Endothelial cell (in vitro differentiated cells): ENCODE measurements around the gene SMIM35. TPM values are rescaled to one million over a fixed set of nuclear protein-coding genes. Genes with fewer than 3 reads are reported as not detected.

ENCODE experiments used
- DNase-seq: peaks from one replicate; pipeline ENCODE4 v3.0.0; 2021; ENCODE audit warnings: low spot score
- H3K27ac Mint-ChIP-seq: one replicate; pipeline ENCODE4 v1.8.0; 2021; ENCODE audit warnings: mixed read lengths, inconsistent platforms; ENCODE audit not compliant: unreplicated experiment
- H3K27me3 Mint-ChIP-seq: one replicate; pipeline ENCODE4 v1.8.0; 2021; ENCODE audit warnings: mild to moderate bottlenecking, moderate library complexity, mixed read lengths, inconsistent platforms; ENCODE audit not compliant: unreplicated experiment
- H3K36me3 Mint-ChIP-seq: one replicate; pipeline ENCODE4 v1.8.0; 2021; ENCODE audit warnings: mild to moderate bottlenecking, low read depth, mixed read lengths, inconsistent platforms; ENCODE audit not compliant: unreplicated experiment
- H3K4me1 Mint-ChIP-seq: one replicate; pipeline ENCODE4 v1.8.0; 2021; ENCODE audit warnings: mild to moderate bottlenecking, mixed read lengths, inconsistent platforms; ENCODE audit not compliant: unreplicated experiment
- H3K4me3 Mint-ChIP-seq: one replicate; pipeline ENCODE4 v1.8.0; 2021; ENCODE audit warnings: mild to moderate bottlenecking, mixed read lengths, inconsistent platforms; ENCODE audit not compliant: unreplicated experiment
- H3K9me3 Mint-ChIP-seq: one replicate; pipeline ENCODE4 v1.8.0; 2021; ENCODE audit warnings: mixed read lengths, inconsistent platforms; ENCODE audit not compliant: unreplicated experiment
- total RNA-seq: library from RNA; stranded (reverse); fragmentation: NEBNext Ultra II Directional; extraction: Animal tissue kit (Norgen Biotek cat#: 25700); gene quantifications from one replicate; pipeline ENCODE4 v1.2.1, GENCODE V29; 2021; ENCODE audit not compliant: unreplicated experiment
- TF ChIP-seq, protein P1 (sequence below): fragments of 200-600 bp; sonication (generic); IDR thresholded peaks from one replicate; pipeline ENCODE4 v1.5.0; 2021; ENCODE audit warnings: antibody characterized with exemption; ENCODE audit not compliant: unreplicated experiment

SMIM35 gene
- total RNA-seq, 1 donor from 2014 or later = not detected

DNA sequence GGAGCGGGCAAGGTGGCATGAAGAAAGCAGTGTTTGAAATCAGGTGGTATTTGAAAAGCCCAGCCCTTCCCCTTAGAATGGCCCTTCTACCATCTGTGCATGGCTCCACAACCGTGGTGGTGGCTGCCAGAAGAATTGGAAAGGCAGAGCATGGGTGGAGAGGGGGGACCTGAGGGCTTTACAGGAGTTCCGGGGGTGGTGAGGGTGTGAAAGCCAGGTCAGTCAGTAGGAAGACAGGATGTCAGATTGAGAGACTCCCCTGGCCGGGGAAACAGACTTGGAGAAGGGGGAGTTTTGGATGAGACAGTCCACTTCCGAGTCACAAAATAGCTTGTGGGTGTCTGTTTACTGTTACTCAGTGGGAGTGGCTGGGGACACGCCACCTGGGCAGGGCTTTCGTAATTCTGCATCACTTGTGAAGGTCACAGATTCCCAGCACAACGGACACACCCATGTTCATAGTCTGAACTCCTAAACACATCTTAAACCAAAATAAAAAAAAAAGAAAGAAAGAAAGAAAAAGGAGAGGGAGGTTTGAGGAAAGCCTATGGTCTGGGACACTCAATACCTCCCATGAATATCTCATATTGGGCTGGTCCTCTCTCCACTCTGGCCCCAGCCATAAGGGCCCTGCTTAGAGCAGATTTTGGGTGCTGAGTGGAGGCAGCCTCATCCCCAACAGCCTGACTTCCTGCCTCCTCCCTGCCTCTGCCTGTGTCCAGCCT lies 24.4 kb upstream of the SMIM35 start:
- H3K4me3 Mint-ChIP-seq = no peak overlapping the region
- H3K27ac Mint-ChIP-seq = no peak overlapping the region
- H3K4me1 Mint-ChIP-seq = no peaks in the 10 kb centered on the region
- no peaks in the 10 kb centered on the region for H3K9me3 Mint-ChIP-seq
- no peaks in the 10 kb centered on the region for H3K36me3 Mint-ChIP-seq
- H3K27me3 Mint-ChIP-seq = peaks cover 14% of the 10 kb centered on the region
- DNase-seq = no peak
- TF ChIP-seq, protein P1, sequence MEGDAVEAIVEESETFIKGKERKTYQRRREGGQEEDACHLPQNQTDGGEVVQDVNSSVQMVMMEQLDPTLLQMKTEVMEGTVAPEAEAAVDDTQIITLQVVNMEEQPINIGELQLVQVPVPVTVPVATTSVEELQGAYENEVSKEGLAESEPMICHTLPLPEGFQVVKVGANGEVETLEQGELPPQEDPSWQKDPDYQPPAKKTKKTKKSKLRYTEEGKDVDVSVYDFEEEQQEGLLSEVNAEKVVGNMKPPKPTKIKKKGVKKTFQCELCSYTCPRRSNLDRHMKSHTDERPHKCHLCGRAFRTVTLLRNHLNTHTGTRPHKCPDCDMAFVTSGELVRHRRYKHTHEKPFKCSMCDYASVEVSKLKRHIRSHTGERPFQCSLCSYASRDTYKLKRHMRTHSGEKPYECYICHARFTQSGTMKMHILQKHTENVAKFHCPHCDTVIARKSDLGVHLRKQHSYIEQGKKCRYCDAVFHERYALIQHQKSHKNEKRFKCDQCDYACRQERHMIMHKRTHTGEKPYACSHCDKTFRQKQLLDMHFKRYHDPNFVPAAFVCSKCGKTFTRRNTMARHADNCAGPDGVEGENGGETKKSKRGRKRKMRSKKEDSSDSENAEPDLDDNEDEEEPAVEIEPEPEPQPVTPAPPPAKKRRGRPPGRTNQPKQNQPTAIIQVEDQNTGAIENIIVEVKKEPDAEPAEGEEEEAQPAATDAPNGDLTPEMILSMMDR = no peak

DNA sequence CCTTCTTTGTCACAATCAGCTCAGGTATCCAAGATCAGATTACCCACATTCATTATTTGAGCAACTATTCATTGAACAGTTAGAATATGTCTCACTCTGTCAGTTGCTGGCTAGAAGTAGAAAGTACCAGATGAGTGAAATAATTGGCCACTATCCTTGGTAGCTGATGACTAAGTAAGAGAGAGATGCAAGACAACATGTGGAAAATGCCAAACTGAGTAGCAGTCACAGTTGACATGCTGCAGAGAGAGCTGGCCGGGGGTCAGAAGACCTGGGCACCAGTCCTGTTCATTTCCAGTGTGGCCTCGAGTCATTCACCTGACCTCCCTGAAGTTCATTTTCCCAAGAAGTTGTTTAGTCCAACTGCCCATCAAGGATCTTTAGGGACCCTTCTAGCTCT lies 22.5 kb upstream of the SMIM35 start:
- H3K27ac Mint-ChIP-seq = no peak overlapping the region
- no peaks in the 10 kb centered on the region for H3K36me3 Mint-ChIP-seq
- TF ChIP-seq, protein P1 = no peak

GRCh38 chr11:118108513-118108912 lies 21.8 kb upstream of the SMIM35 start:
- Mint-ChIP-seq H3K27me3 (peaks cover 7% of the 10 kb centered on the region), H3K4me1 (no peaks in the 10 kb centered on the region), H3K27ac (no peak overlapping the region), H3K9me3 (no peaks in the 10 kb centered on the region), H3K4me3 (no peak overlapping the region), H3K36me3 (no peaks in the 10 kb centered on the region)
- TF ChIP-seq, protein P1 = no peak
- DNase-seq = no peak

More for the DNA sequence above, 22.5 kb upstream of the SMIM35 start:
- H3K27me3 Mint-ChIP-seq = peaks cover 8% of the 10 kb centered on the region
- H3K9me3 Mint-ChIP-seq = no peaks in the 10 kb centered on the region
- H3K4me1 Mint-ChIP-seq = no peaks in the 10 kb centered on the region
- no peak for DNase-seq
- no peak overlapping the region for H3K4me3 Mint-ChIP-seq

DNA sequence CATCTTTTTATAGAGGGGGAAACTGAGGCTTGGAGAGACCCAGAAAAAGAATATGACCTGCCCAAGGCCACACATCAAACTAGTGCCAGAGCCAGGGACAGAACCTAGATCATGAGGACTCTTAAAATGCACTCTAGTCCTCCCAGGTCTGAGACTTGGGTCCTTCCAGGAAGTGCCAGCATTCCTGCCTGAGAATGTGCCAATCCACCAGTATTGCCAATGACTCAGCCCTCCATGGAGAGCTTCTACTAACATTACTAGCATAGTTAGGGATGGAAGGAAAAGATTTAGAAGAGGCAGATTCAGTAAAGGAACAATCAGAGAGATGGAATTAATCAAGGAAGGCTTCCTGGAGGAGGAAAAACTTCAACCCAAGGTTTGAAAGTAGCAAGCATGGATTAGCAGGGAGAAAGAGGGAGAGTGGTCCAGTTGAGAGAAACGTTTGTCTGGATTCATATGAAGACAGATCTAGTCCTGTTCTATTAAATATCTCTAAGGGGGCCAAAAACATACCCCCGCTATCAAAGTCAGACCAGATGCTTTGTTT lies 20.1 kb upstream of the SMIM35 start:
- Mint-ChIP-seq H3K4me3 (no peak overlapping the region), H3K27ac (no peak overlapping the region), H3K4me1 (peaks cover 5% of the 10 kb centered on the region), H3K9me3 (no peaks in the 10 kb centered on the region), H3K36me3 (no peaks in the 10 kb centered on the region), H3K27me3 (peaks cover 7% of the 10 kb centered on the region)
- no peak for DNase-seq
- TF ChIP-seq, protein P1 = no peak

- Mint-ChIP-seq H3K9me3 (no peaks in the 10 kb centered on the region), H3K36me3 (no peaks in the 10 kb centered on the region), H3K4me1 (peaks cover 5% of the 10 kb centered on the region), H3K27me3 (peaks cover 7% of the 10 kb centered on the region), H3K27ac (no peak overlapping the region), H3K4me3 (no peak overlapping the region)
- TF ChIP-seq, protein P1 = no peak
- DNase-seq = no peak
Measured at GRCh38 chr11:118105657-118106305, 19.0 kb upstream of the SMIM35 start.
